Measurements from ENCODE around the gene MRPL19. TPM values are rescaled to one million over a fixed set of nuclear protein-coding genes. Genes with fewer than 3 reads are reported as not detected.

MRPL19 gene
- total and polyA plus RNA-seq, 2 of the 13 experiments (the other 11 are each of a cell fraction or from before 2014, with no cell fraction given), result 43.2 to 163 TPM

DNA sequence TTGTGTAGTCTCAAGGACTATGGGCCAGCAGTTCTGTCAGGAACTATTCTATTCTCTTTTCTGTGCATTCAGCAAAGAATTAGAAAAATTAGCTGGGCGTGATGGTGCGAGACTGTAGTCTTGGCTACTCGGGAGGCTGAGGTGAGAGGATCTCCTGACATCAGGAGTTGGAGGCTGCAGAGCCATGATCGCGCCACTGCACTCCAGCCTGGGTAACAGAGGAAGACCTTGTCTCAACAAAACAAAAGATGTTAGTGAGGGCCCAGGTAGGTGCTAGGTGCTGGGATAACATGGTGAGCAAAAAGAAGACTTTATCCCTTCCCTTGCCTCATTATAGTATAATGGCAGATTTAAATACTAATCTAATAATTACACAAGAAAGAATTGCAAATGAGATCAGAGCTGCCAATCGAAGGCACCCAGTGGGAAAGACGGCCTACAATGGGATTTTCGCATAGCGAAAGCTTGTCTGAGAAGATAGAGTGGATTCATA lies 447 bp upstream of the MRPL19 start (continued):
- TF ChIP-seq HNF1B (CRISPR knock-in tag; IDR thresholded peaks at IDR 0.05), result no peak
- TF ChIP-seq ZNF160 (CRISPR knock-in tag; IDR thresholded peaks at IDR 0.05), result 0 out of 2 replicates have a peak, but pooled peaks have one; percentile 24
- no peak for TF ChIP-seq PITX1 (CRISPR knock-in tag; IDR thresholded peaks at IDR 0.05)
- TF ChIP-seq, protein P1, sequence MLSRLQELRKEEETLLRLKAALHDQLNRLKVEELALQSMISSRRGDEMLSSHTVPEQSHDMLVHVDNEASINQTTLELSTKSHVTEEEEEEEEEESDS (CRISPR knock-in tag; IDR thresholded peaks at IDR 0.05; ENCODE audit: borderline replicate concordance), result no peak
- no peak for TF ChIP-seq NFRKB (IDR thresholded peaks at IDR 0.05)
- TF ChIP-seq SALL1 (CRISPR knock-in tag; IDR thresholded peaks at IDR 0.05), result 0 out of 2 replicates have a peak, but pooled peaks have one; percentile 17
- TF ChIP-seq ZNF33A (CRISPR knock-in tag; IDR thresholded peaks at IDR 0.05; ENCODE audit: borderline replicate concordance), result no peak
- TF ChIP-seq, protein P2, sequence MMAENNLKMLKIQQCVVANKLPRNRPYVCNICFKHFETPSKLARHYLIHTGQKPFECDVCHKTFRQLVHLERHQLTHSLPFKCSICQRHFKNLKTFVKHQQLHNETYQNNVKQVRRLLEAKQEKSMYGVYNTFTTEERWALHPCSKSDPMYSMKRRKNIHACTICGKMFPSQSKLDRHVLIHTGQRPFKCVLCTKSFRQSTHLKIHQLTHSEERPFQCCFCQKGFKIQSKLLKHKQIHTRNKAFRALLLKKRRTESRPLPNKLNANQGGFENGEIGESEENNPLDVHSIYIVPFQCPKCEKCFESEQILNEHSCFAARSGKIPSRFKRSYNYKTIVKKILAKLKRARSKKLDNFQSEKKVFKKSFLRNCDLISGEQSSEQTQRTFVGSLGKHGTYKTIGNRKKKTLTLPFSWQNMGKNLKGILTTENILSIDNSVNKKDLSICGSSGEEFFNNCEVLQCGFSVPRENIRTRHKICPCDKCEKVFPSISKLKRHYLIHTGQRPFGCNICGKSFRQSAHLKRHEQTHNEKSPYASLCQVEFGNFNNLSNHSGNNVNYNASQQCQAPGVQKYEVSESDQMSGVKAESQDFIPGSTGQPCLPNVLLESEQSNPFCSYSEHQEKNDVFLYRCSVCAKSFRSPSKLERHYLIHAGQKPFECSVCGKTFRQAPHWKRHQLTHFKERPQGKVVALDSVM (CRISPR knock-in tag; IDR thresholded peaks at IDR 0.05), result peak; percentile 100
- no peak for TF ChIP-seq CC2D1A (CRISPR knock-in tag; IDR thresholded peaks at IDR 0.05)
- TF ChIP-seq, protein P3, sequence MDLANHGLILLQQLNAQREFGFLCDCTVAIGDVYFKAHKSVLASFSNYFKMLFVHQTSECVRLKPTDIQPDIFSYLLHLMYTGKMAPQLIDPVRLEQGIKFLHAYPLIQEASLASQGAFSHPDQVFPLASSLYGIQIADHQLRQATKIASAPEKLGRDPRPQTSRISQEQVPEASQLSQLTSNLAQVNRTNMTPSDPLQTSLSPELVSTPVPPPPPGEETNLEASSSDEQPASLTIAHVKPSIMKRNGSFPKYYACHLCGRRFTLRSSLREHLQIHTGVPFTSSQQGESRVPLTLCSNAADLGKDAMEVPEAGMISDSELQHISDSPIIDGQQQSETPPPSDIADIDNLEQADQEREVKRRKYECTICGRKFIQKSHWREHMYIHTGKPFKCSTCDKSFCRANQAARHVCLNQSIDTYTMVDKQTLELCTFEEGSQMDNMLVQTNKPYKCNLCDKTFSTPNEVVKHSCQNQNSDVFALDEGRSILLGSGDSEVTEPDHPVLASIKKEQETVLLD (CRISPR knock-in tag; IDR thresholded peaks at IDR 0.05; ENCODE audit: low read depth), result no peak
- TF ChIP-seq FLYWCH1 (CRISPR knock-in tag; IDR thresholded peaks at IDR 0.05), result no peak
- no peak for TF ChIP-seq GATAD2A (CRISPR knock-in tag; IDR thresholded peaks at IDR 0.05)
- TF ChIP-seq ARID2 (CRISPR knock-in tag; IDR thresholded peaks at IDR 0.05; ENCODE audit: borderline replicate concordance), result no peak; the same call in 1 of the 2 replicates
- TF ChIP-seq REXO4 (CRISPR knock-in tag; IDR thresholded peaks at IDR 0.05; ENCODE audit: borderline replicate concordance), result peak; percentile 51; the same call in 1 of the 2 replicates
- TF ChIP-seq ELF1 (CRISPR knock-in tag; IDR thresholded peaks at IDR 0.05), result no peak
- TF ChIP-seq, protein P4, sequence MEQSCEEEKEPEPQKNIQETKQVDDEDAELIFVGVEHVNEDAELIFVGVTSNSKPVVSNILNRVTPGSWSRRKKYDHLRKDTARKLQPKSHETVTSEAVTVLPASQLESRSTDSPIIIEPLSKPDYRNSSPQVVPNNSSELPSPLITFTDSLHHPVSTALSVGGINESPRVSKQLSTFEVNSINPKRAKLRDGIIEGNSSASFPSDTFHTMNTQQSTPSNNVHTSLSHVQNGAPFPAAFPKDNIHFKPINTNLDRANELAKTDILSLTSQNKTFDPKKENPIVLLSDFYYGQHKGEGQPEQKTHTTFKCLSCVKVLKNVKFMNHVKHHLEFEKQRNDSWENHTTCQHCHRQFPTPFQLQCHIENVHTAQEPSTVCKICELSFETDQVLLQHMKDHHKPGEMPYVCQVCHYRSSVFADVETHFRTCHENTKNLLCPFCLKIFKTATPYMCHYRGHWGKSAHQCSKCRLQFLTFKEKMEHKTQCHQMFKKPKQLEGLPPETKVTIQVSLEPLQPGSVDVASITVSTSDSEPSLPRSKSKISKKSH (CRISPR knock-in tag; IDR thresholded peaks at IDR 0.05; ENCODE audit: borderline replicate concordance), result no peak
- TF ChIP-seq TRIM24 (CRISPR knock-in tag; IDR thresholded peaks at IDR 0.05), result no peak
- no peak for TF ChIP-seq PCBP1 (IDR thresholded peaks at IDR 0.05; ENCODE audit: borderline replicate concordance, low read depth, low read length)
- 0 out of 2 replicates have a peak, but pooled peaks have one; percentile 71 for TF ChIP-seq ADNP (CRISPR knock-in tag; IDR thresholded peaks at IDR 0.05)
- no peak for TF ChIP-seq TP53 (CRISPR knock-in tag; conservative IDR thresholded peaks at IDR 0.05)
- TF ChIP-seq ZNF337 (CRISPR knock-in tag; IDR thresholded peaks at IDR 0.05; ENCODE audit: borderline replicate concordance, low read depth), result peak; percentile 93; the same call in 1 of the 2 replicates

Data from HepG2 (cell line).